ENCODE measurements around the gene TRIM65.

- TF ChIP-seq CTCF (IDR thresholded peaks at IDR 0.05; ENCODE audit: insufficient read depth, low read depth, low read length) = no peak
- TF ChIP-seq EZH2 (IDR thresholded peaks at IDR 0.05; ENCODE audit: insufficient read depth, low read length) = no peak
Observed at GRCh38 chr17:75854881-75855309, 41.9 kb downstream of the TRIM65 start.

Measured in astrocyte (in vitro differentiated cells and primary cell).